K562 (cell line): ENCODE measurements around the gene RIOK3. TPM values are rescaled to one million over a fixed set of nuclear protein-coding genes. Genes with fewer than 3 reads are reported as not detected.

Source experiments
- EP400 ChIP-seq: fragments of 450-650 bp; IDR thresholded peaks from 2 replicates; pipeline ENCODE4 v1.6.1; 2017; ENCODE audit warnings: antibody characterized with exemption, mild to moderate bottlenecking, moderate library complexity
- ESRRB ChIP-seq: fragments of 250-450 bp; sonication (Bioruptor Pico); IDR thresholded peaks from 2 replicates; pipeline ENCODE4 v1.5.0; 2020; ENCODE audit warnings: mild to moderate bottlenecking, moderate library complexity, borderline replicate concordance
- GABPB1 ChIP-seq: sonication (generic); formaldehyde crosslinking; IDR thresholded peaks from 2 replicates; pipeline ENCODE4 v1.8.0; 2022; ENCODE audit warnings: mild to moderate bottlenecking, missing genetic modification reagents
- KAT2B ChIP-seq: IDR thresholded peaks from one replicate; pipeline ENCODE4 v1.6.1; 2012; ENCODE audit warnings: low read depth, mild to moderate bottlenecking, control low read depth, inconsistent platforms, low read length, moderate library complexity
- MTF1 ChIP-seq: fragments of 250-450 bp; sonication (Bioruptor Pico); IDR thresholded peaks from 2 replicates; pipeline ENCODE4 v1.9.0; 2021; ENCODE audit warnings: moderate library complexity, mild to moderate bottlenecking, inconsistent platforms, borderline replicate concordance
- NCOR1 ChIP-seq: fragments of 450-650 bp; IDR thresholded peaks from 2 replicates; pipeline ENCODE4 v1.6.1; 2016; ENCODE audit warnings: mild to moderate bottlenecking, moderate library complexity
- NONO ChIP-seq, 2 experiments: fragments of 200-400 bp in 1 of 2; fragments of 450-650 bp in 1 of 2; formaldehyde crosslinking in 1 of 2; IDR thresholded peaks; 2 replicates each; pipeline ENCODE4 v1.6.1; 2017; ENCODE audit warnings: low read depth in 2 of 2, mild to moderate bottlenecking in 2 of 2, moderate library complexity in 2 of 2, low read length in 1 of 2
- NR1H2 ChIP-seq: sonication (generic); formaldehyde crosslinking; IDR thresholded peaks from 2 replicates; pipeline ENCODE4 v1.4.0; 2020; ENCODE audit warnings: mild to moderate bottlenecking, missing genetic modification reagents
- PHF8 ChIP-seq: fragments of 200-600 bp; sonication (generic); IDR thresholded peaks from 2 replicates; pipeline ENCODE4 v1.6.1; 2012; ENCODE audit warnings: mixed run types, mild to moderate bottlenecking, inconsistent platforms, low read length, moderate library complexity, borderline replicate concordance
- POU5F1 ChIP-seq: fragments of 150-350 bp; IDR thresholded peaks from 2 replicates; pipeline ENCODE4 v1.6.1; 2014; ENCODE audit warnings: borderline replicate concordance, low read length, low read depth, mild to moderate bottlenecking; ENCODE audit not compliant: partially characterized antibody
- REST ChIP-seq, 2 experiments: fragments of 450-650 bp; formaldehyde crosslinking in 1 of 2; IDR thresholded peaks; 2 replicates each; pipeline versions ENCODE4 v1.4.0 to v1.6.1; 2014 to 2020; ENCODE audit warnings: mild to moderate bottlenecking in 2 of 2, borderline replicate concordance in 1 of 2, low read depth in 1 of 2
- TAF9B ChIP-seq: fragments of 450-650 bp; IDR thresholded peaks from 2 replicates; pipeline ENCODE4 v1.6.1; 2018; ENCODE audit warnings: mild to moderate bottlenecking; ENCODE audit not compliant: partially characterized antibody
- TCF15 ChIP-seq: fragments of 250-450 bp; sonication (Bioruptor Pico); IDR thresholded peaks from 2 replicates; pipeline ENCODE4 v1.8.0; 2022; ENCODE audit warnings: moderate library complexity, mild to moderate bottlenecking, inconsistent platforms
- TCF3 ChIP-seq: sonication (generic); formaldehyde crosslinking; IDR thresholded peaks from 2 replicates; pipeline ENCODE4 v1.4.0; 2020; ENCODE audit warnings: mild to moderate bottlenecking, missing genetic modification reagents
- TFE3 ChIP-seq: fragments of 450-650 bp; formaldehyde crosslinking; IDR thresholded peaks from 2 replicates; pipeline ENCODE4 v1.4.0; 2020; ENCODE audit warnings: mild to moderate bottlenecking, mixed read lengths
- TGIF2 ChIP-seq: sonication (generic); formaldehyde crosslinking; IDR thresholded peaks from 2 replicates; pipeline ENCODE4 v1.8.1; 2022; ENCODE audit warnings: mild to moderate bottlenecking, missing genetic modification reagents, moderate library complexity
- polyA plus RNA-seq, 8 experiments: library from polyadenylated mRNA; depleted of rRNA in 4 of 8; stranded (reverse) in 5 of 8; unstranded in 3 of 8; fragments of >200 nt; fragmentation: Nextera tagmentation in 2 of 8; fragmentation: Illumina TruSeq in 1 of 8; extraction: Ambion mirVana in 2 of 8; extraction: Trizol in 1 of 8; gene quantifications; 2 replicates each; pipeline versions ENCODE4 v1.2.1 to v1.2.3, GENCODE V29; 2011 to 2014; ENCODE audit warnings: inconsistent platforms in 1 of 8, missing spikeins in 1 of 8
- total RNA-seq, 7 experiments: library from RNA; depleted of rRNA in 6 of 7; stranded (reverse); fragments of >200 nt in 6 of 7; fragmentation: Illumina TruSeq in 2 of 7; extraction: Trizol in 2 of 7; gene quantifications; 2 replicates each; pipeline versions ENCODE4 v1.2.1 to v1.2.3, GENCODE V29; 2011 to 2021; ENCODE audit warnings: low replicate concordance in 1 of 7

The RIOK3 gene
- total and polyA plus RNA-seq, 9 of the 15 experiments (the other 6 are each of a cell fraction or from before 2014, with no cell fraction given) = 21.4 to 89.5 (median 62.9) TPM

DNA sequence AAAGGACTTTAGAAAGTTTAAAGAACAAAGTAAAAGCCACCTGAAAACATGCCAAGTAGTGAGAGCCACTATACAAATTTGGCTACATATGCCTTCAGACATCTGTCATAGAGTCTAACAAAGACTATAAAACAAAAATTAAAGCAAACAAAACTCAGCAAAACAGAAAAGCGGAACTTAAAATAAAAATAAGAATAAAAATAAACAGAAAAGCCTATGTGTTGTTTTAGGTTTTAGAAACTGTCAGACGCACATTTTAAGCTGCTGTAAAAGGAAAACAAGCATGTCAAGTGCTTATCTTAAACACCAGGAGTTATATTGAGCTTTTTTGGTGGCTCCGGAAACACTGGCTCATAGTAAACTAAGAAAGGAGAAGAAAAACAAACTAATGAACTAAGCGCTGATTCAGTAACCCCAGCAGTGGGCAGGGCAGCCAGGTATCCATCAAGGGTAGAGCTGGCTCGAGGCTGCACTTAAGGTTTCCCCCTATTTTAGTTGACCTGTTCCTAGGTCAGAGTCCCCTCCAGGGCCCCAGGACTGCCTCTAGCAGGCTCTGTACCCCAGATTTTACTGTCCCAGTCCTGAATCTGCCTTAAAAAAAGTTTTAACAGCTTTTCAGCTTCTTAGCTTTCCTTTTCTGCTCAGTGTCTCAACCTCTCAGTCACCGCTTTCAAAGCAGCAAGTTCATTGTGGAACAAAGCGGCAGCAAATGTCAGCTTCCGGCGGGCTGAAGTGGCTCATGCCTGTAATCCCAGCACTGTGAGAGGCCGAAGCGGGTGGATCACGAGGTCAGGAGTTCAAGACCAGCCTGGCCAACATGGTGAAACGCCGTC lies 34.9 kb downstream of the RIOK3 start (continued):
- TF ChIP-seq REST (IDR thresholded peaks at IDR 0.05; ENCODE audit: borderline replicate concordance) (no peak), REST (CRISPR knock-in tag; IDR thresholded peaks at IDR 0.05; ENCODE audit: low read depth) (no peak), KAT2B (no peak), ESRRB (no peak), TFE3 (CRISPR knock-in tag) (no peak), PHF8 (peak; percentile 37; the same call in 1 of the 2 replicates), POU5F1 (no peak), NR1H2 (no peak), GABPB1 (CRISPR knock-in tag) (no peak), TCF15 (CRISPR knock-in tag) (no peak), MTF1 (no peak), TCF3 (CRISPR knock-in tag) (peak; percentile 83), NCOR1 (peak; percentile 67), NONO (IDR thresholded peaks at IDR 0.05; ENCODE audit: low read depth in 2 of 2, low read length in 1 of 2) (no peak), EP400 (peak; percentile 57; the same call in 1 of the 2 replicates), TGIF2 (CRISPR knock-in tag) (no peak), TAF9B (no peak)
